KG1 (cell line): ENCODE measurements around the gene SPG11.
A peak's percentile ranks its signal among the peaks of the same experiment; 100 is the strongest.
"Not testable (repeated sequence)": the region's sequence is repeated elsewhere in the genome, so short reads cannot be mapped to it uniquely, and the experiment has no call there.

ENCODE experiments used
- DNase-seq: peaks from one replicate; lab custom pipeline; 2025; lab: John Stamatoyannopoulos, UW

Gene SPG11

DNA sequence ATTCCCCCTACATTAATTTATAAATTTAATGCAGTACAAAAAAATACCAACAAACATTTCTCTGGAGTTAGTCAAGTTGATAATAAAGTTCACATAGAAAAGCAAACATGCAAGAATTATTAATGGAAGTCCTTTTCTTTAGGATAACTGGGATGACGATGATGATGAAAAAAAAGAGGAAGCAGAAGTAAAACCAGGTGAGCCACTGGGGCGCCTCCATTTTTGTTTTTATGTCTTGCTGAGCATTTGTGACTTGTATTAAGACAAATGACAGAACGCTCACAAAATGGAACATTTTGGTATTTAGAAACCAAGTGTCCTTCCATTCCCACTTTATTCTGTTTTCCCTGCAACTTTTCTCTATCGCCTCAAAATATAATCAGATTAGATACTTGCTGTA, 112.7 kb downstream of the SPG11 start:
- DNase-seq = no peak

DNA sequence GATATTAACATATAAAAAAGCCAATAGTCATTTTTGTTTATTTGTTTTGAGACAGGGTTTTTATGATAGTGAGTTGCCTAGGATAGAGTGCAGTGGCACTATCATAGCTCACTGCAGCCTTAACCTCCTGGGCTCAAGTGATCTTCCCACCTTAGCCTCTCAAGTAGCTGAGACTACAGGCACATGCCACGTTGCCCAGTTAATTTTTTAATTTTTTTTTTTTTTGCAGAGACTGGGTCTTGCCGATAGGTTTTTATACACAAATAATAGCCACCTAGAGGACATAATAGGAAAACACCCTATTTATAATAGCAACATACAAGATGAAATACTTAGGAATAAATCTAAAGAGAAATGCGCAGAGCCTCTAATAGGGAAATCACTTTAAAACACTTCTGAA, 113.2 kb downstream of the SPG11 start:
- DNase-seq = no peak

DNA sequence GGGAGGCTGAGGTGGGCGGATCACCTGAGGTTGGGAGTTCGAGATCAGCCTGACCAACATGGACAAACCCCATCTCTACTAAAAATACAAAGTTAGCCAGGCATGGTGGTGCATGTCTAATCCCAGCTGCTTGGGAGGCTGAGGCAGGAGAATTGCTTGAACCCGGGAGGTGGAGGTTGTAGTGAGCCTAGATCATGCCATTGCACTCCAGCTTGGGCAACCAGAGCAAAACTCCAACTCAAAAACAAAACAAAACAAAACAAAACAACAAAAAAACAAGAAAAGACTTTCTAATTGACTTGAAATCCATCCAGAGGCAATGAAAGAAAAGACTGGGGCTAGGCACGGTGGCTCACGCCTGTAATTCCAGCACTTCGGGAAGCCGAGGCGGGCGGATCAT, 114.3 kb downstream of the SPG11 start:
- DNase-seq = not testable (repeated sequence)

DNA sequence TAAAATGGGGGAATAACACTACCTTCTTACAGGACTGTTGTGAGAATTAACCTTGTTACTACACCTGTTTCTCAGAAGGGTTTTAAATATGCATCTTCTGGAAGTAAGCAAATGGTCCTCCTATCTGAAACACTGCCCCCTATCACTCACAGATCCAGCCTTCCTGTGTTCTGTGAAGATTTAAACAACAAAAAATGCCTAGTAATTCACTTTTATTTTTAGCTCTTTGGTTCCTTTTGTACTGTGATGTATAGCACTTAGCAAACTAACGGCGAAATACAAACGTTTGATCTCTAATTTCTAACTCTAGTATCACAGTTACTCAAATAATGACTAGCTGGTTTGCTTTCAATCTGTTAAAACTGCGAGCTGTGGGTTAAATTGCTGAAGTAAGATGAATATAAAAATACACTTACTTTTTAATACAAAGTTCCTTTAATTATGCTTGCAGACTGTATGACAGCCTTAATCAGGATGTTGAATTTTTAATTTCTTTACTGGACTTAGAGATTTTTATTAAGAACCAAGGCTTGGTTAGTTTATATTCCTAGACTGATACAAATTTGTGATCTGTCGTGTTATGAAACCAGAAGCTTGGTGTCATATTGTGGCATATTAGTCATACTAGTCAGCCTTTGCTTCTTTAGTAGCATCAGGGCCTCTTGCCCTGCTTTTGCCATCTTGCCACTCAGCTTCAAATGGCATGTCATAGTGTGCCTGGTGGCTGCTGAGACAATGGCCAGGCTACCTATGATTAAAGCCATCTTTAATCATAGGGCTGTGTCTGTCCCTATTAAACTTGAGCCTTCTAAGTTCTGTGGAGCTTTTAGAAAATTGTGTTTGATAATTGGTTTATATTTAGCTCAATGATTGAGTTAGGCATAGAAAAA, 117.3 kb downstream of the SPG11 start:
- DNase-seq = no peak

DNA sequence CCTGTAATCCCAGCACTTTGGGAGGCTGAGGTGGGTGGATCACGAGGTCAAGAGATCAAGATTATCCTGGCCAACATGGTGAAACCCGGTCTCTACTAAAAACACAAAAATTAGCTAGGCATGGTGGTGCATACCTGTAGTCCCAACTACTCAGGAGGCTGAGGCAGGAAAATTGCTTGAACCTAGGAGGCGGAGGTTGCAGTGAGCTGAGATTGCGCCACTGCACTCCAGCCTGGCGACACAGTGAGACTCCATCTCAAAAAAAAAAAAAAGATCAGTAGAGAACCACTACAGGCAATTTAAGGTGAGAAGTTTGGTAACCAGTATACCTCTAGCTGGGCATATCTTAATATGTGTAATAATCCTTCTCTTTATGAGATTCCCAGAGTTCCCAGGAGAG, 118.7 kb downstream of the SPG11 start:
- not testable (repeated sequence) for DNase-seq

DNA sequence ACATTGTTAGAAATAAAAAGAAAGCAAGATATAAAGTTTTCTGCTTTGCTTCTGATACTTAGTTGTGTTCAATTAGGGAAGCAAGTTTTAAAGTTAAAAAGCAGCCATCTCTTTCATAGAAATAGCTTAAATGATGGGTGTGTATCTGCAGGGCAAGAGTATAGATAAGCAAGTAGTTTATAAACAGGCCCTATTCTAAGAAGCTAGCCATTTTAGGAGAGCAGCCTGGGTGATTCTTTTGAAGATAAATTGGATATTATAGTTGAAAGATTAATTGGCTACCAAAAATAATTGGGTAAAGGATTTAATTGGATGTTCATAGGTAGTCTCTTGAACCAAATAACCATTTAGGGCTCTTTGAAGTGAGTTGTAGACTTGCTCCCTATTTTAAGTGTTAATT, 120.9 kb downstream of the SPG11 start:
- DNase-seq = no peak

DNA sequence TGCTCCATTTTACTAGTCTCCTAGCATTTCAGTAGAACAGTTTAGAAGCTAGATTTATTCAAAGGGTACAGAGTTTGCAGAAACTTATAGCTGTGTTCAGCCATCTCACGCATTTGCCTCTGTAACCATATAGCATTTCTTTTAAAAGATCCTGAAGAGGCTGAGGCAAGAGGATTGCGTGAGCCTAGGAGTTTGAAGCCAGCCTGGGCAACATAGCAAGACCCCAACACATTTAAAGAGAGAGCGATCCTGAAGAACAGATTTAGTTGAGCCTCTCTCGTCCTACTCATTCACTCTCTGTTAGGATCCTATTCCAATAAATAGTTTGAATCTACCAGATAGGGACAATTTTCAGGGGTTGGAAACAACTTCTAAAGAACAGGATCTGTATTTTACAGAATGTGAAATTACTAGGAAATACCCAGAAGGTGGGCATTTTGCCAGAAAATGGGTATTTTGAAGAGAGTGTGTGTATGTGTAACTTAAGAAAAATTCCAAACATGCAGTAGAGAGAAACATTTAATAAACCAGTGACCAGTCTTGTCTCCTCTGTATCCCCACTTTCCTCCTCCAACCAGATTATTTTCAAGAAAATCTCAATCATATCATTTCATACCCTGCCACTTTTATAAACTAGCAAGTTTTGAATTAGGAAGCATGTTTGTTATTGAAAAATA, 122.0 kb downstream of the SPG11 start:
- DNase-seq = no peak

DNA sequence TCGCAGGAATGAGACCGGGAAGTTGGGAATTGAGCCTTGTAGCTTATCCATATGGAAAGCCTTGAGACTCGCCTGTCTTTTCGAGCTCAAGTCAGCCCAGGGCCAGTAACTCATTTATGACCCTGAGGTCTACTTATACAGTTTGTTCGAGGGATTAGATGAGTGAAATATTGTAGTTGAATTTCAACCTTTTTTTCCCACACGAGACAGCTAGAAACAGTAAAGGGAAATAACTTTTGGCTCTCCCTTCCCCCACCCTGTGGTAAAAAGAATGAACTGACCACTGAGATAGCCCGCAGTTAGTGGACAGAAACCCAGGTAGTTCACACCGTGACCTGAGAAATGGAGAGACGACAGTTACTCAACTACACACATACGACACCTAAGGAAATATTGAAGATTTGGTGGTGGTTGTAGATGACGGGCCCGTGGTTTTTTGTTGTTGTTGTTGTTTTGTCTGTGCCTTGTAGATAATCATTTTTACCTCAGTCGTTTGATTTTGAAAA, 125.7 kb downstream of the SPG11 start:
- peak; percentile 54 for DNase-seq

DNA sequence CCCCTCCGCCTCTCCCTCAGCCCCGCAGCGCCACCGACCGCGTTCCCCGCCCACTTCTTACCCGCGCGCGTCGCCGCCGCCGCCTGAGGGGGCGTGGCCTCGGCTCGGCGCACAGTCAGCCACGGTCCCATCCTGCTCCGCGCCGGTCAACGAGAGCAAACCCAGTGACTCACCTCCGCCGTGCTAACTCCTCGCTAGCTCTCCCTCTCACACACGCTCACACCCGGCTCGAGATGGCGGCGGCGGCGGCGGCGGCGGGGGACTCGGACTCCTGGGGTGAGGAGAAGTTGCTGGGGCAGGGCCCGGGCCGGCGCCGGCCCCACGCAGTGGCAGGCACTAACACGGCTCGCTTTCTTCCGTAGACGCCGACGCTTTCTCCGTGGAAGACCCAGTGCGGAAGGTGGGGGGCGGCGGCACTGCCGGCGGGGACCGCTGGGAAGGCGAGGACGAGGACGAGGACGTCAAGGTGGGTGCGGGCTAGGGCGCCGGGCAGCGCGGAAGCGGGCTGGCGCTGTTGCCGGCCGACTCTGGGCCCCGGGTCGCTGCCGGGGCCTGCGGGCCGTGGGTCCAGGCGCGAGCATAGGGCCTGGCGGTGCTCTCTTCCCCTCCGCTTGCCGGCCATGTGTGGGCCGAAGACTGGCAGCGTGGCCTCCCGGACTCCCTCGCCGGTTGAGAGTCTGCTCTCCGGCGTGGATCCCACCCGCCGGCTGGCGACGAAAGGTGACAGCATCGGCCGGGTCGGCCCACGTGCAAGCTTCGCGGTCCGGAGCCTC, 126.3 kb downstream of the SPG11 start, which contains the start of gene EIF3J:
TSS of gene EIF3J (plus strand) at position 186 of the 773 bp plus-strand sequence. CDS start at position 234, 48 bp downstream.
- peak; percentile 84 for DNase-seq

DNA sequence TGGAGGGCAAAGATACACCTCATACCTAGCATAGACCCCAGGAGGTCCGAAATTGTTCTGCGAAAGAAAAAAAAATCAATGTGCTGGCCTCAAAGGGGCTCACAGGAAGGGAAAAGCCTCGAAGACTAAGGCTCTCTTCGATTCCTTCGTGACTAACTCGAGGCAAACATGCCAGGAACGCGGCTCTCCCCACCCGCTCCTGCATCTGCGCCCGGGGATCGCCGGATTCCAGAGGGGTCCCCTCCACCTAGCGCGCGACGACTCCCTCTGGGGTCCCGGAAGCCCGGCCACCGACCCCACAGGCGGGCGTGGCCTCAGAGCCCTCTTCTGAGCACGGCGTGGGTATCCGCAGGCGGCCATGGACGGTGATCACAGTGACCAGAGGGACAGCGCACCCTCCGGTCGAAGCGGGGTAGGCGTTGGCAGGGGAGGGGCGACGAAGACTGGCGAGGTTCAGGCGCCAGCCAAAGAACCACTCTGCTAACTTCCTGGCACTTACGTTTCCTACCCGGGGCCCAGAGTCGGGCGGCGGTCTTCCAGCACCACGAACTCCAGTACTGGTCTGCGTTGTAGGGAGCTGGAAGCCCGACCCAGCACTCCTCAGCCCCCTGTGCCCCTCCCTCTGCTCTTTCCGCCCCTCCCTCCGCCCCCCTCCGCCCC, 127.0 kb downstream of the SPG11 start:
- no peak for DNase-seq

DNA sequence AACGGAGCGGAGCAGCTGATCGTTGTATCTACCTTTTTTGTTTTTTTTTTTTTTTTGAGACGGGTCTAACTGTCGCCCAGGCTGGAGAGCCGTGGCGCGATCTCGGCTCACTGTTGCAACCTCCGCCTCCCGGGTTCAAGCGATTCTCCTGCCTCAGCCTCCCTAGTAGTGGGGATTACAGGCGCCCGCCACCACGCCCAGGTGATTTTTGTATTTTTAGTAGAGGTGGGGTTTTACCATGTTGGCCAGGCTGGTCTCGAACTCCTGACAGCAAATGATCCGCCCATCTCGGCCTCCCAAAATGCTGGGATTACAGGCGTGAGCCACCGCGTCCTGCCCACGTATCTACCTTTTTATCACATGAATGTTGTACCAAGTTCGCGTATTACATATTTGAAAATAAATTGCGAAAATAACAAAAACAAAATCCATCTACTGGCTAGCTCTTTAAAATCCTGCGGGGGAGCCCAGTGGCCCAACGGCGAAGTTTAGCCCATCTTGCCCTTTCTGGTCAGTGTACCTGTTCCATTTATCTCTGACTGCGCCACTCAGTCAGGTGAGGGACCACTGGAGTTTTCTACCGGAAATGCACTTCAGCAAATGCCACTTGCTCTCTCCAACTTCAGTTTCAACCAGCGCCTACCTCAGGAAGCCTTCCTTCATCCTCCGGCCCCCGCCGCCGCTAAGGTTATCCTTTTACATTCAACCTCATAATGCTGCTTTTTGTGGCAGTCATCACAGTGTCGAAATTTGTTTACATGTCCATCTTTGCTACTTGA, 127.8 kb downstream of the SPG11 start:
- no peak for DNase-seq

DNA sequence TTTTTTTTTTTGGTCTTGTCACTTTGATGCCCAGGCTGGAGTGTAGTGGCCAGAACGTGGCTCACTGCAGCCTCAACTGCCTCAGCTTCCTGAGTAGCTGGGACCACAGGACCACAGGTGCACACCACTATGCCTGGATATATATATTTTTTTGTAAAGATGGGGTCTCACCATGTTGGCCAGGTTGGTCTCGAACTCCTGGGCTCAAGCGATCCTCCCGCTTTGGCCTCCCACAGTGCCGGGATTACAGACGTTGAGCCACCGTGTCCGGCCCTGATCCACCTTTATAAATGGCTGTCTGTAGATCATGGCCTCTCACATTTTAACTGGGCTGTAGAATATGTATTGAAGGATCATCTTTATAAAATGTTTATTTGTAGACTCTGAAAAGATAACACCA, 128.4 kb downstream of the SPG11 start:
- no peak for DNase-seq

DNA sequence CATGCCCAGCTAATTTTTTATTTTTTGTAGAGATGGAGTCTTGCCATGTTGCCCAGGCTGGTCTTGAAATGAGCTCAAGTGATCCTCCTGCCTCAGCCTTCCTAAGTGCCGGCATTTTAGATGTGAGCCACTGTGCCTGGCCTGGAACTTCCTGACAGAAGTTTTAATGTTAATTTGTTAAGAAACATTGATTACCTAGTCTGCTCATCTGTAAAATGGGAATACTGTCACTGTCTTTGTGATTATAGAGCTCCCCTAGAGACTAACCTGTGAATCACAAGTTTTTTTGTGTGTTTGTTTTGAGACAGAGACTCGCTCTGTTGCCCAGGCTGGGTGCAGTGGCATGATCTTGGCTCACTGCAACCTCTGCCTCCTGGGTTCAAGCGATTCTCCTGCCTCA, 130.8 kb downstream of the SPG11 start:
- DNase-seq = no peak

DNA sequence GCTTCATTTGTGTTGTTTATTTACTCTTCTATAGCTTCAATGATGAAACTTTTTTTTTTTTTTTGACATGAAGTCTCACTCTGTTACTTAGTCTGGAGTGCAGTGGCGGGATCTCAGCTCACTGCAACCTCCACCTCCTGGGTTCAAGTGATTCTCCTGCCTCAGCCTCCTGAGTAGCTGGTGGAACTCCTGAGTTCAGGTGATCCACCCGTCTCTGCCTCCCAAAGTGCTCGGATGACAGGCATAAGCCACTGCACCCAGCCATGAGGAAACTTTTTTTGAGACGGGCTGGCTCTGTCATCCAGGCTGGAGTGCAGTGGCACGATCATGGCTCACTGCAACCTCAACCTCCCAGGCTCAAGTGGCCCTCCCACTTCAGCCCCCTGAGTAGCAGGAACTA, 131.2 kb downstream of the SPG11 start:
- not testable (repeated sequence) for DNase-seq

DNA sequence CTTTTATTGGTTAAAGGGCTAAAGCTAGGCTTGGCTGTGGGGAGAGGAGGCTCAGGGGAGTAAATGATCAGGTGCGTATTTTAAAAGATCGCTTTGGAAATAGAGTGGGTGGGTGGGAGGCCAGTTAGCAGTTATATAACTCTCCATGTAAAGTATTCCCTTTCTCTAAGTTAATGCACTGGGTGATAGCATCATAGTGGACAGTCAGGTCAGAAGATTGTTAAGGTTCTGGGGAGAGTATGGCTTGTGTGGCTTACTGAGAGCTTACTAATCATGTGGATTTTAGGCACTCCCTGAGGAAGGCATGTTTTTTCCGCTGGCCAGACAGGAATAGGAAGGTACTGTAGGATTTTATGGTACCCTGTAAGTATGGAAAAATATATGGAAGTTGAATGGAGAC, 132.8 kb downstream of the SPG11 start:
- DNase-seq = no peak

DNA sequence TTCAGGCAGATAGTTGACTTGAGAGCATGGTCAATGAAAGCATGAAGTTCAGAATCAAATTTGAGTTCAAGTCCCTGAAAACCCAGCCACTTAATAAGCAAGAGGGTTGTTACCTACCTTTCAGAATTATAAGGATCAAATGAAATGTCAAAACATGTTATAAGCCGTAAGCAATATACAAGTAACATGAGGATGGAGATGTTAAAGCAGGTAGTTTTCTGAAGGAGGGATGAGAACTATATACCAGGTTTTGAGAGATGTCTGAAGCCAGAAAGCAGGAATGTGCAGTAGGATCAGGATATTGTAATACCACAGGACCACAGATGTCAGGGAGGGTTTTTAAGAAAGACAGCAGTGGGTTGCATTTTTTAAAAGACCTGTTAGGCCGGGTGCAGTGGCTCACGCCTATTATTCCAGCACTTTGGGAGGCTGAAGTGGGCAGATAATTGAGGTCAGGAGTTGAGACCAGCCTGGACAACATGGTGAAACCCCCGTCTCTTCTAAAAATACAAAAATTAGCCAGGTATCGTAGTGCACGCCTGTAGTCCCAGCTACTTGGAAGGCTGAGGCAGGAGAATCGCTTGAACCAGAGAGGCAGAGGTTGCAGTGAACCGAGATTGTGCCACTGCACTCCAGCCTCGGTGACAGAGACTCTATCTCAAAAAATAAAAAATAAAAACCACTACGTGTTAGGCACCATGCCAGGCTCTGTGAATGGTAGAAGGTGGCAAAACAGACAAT, 133.4 kb downstream of the SPG11 start:
- DNase-seq = no peak

DNA sequence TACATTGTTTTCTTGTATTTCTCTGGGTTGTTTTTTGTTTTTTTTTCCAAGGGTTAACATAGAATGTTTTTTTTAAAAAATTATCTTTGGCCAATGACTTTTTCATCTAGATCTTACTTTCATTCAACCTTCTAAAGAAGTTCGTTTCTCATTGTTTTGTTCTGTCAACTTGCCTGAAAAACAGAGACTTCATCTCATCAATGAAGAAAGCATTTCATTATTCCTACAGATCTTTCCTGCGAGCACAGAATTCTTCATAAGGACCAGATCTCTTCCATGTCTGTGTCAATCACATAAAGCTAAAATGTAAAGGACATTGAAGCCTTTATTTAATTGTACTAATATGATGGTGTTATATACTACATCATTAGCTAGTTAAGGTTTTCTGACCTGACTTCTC, 136.2 kb downstream of the SPG11 start:
- no peak for DNase-seq

DNA sequence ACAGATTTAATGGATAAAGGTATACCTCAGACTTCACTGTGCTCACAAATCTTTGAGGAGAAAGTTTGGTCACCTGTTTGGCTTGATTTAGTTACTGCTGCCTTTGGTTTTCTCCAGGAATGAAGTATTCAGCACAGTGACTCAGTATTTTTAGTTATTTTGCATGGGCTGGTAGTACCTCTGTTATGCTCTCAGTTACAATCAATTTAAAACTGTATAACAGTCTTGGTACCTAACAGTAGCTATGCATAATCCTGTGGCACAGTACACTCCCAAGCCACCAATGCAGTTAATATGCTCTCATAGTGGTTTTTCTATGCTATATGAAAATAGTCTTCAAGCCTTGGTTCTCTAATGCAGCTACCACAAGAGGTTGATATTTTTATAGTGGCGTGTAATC, 138.4 kb downstream of the SPG11 start:
- no peak for DNase-seq

DNA sequence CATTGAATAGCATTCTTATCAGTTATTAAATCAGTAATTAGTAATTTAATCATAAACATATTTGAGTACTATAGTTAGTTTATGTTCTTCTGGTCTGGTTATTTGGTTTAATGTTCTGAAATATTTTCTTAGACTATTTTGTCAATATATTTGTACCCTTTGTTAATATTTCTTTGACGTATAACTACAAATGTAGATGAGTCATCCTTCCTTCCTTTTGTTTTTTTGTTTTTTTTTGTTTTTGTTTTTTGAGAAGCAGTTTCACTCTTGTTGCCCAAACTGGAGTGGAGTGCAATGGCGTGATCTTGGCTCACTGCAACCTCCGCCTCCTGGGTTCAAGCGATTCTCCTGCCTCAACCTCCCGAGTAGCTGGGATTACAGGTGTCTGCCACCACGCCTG, 143.9 kb downstream of the SPG11 start:
- no peak for DNase-seq

DNA sequence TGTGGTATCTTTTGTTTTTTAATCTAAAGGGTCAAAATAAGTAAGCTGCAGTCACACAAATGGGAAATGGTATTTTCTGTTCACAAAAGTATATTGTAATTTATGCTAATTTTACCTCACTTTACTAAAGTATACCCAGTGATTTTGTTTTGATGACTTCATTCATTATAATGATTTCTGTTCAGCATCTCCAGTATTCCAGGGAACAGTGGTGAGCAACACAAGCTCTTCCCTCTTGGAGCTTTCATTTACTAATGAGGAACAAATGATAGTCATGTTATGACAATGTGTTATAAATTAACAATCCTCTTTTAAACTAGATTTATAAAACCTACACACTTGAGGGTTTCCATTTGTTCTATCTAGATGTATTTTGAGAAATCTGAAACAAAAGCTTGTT, 147.0 kb downstream of the SPG11 start:
- no peak for DNase-seq
